GM10248 (cell line): Measurements from ENCODE around the gene F8A3.
"Not testable (repeated sequence)": the region's sequence is repeated elsewhere in the genome, so short reads cannot be mapped to it uniquely, and the experiment has no call there.

Source experiments
- CTCF ChIA-PET: fragments of 300-600 bp; sonication (Branson Sonifier 250); formaldehyde crosslinking; extraction: SDS; loops from one replicate; lab custom pipeline; 2021; ENCODE audit warnings: antibody characterized with exemption; lab: Yijun Ruan, JAX
- POLR2A ChIA-PET: fragments of 350-650 bp; sonication (Branson Sonifier 250); formaldehyde crosslinking; extraction: SDS; loops from one replicate; lab custom pipeline; 2020; ENCODE audit warnings: antibody characterized with exemption; lab: Yijun Ruan, JAX
- DNase-seq: peaks from one replicate; pipeline ENCODE4 v3.0.0; 2012; ENCODE audit errors: extremely low spot score
- CTCF ChIP-seq: IDR thresholded peaks from 2 replicates; pipeline ENCODE4 v1.5.1; 2012; ENCODE audit warnings: mild to moderate bottlenecking, low read depth; ENCODE audit errors: extremely low read depth, missing control alignments, control extremely low read depth

Gene F8A3

GRCh38 chrX:155458471-155458870 lies at the start of gene F8A3:
F8A3 (minus strand) TSS chrX:155458620; CDS start chrX:155458600, 20 bp downstream.
- CTCF ChIA-PET, DNase-seq, POLR2A ChIA-PET: not testable (repeated sequence)

GRCh38 chrX:155505296-155505695 lies 46.9 kb upstream of the F8A3 start:
- DNase-seq = no peak
- no peak for TF ChIP-seq CTCF
- POLR2A ChIA-PET = no interaction called here
- CTCF ChIA-PET = no interaction called here

- POLR2A ChIA-PET, CTCF ChIA-PET, DNase-seq: not testable (repeated sequence)
Measured at GRCh38 chrX:155495134-155495533, 36.7 kb upstream of the F8A3 start.

GRCh38 chrX:155491421-155491820 lies 33.0 kb upstream of the F8A3 start:
- CTCF ChIA-PET, POLR2A ChIA-PET, DNase-seq: not testable (repeated sequence)

- POLR2A ChIA-PET, CTCF ChIA-PET, DNase-seq: not testable (repeated sequence)
Measured at GRCh38 chrX:155477136-155477535, 18.7 kb upstream of the F8A3 start.

GRCh38 chrX:155466269-155466938 lies 8.0 kb upstream of the F8A3 start:
- POLR2A ChIA-PET, CTCF ChIA-PET, DNase-seq: not testable (repeated sequence)

- POLR2A ChIA-PET, DNase-seq, CTCF ChIA-PET: not testable (repeated sequence)
Measured at GRCh38 chrX:155460501-155460900, 2.1 kb upstream of the F8A3 start.

- DNase-seq, CTCF ChIA-PET, POLR2A ChIA-PET: not testable (repeated sequence)
Measured at GRCh38 chrX:155457761-155458447, 516 bp downstream of the F8A3 start.

- TF ChIP-seq CTCF = no peak
- DNase-seq = no peak
- CTCF ChIA-PET = no interaction called here
- POLR2A ChIA-PET = no interaction called here
Measured at GRCh38 chrX:155441097-155441496, 17.3 kb downstream of the F8A3 start.

GRCh38 chrX:155435744-155436112 lies 22.7 kb downstream of the F8A3 start:
- TF ChIP-seq CTCF = no peak
- ChIA-PET CTCF (no interaction called here), POLR2A (no interaction called here)
- DNase-seq = no peak
